BJ (cell line): ENCODE results near the gene FITM1. TPM values are rescaled to one million over a fixed set of nuclear protein-coding genes. Genes with fewer than 3 reads are reported as not detected.

Experiments
- CTCF ChIA-PET: fragments of 350-600 bp; formaldehyde crosslinking; extraction: SDS; loops from one replicate; lab custom pipeline; 2021; ENCODE audit warnings: antibody characterized with exemption, inconsistent platforms; lab: Yijun Ruan, JAX
- POLR2A ChIA-PET: fragments of 300-600 bp; sonication (Branson Sonifier 250); formaldehyde crosslinking; extraction: SDS; loops from one replicate; lab custom pipeline; 2021; ENCODE audit warnings: antibody characterized with exemption; lab: Charles Lee
- DNase-seq: peaks from one replicate; pipeline ENCODE4 v3.0.0-alpha.2; 2011; ENCODE audit warnings: low read depth
- H3K27me3 ChIP-seq: 2 replicates; pipeline ENCODE4 v1.6.0; 2011; ENCODE audit warnings: low read length; ENCODE audit not compliant: control insufficient read depth, insufficient read depth
- H3K36me3 ChIP-seq: 2 replicates; pipeline ENCODE4 v1.5.1; 2011; ENCODE audit warnings: low read length; ENCODE audit not compliant: control insufficient read depth, insufficient read depth
- H3K4me3 ChIP-seq: 2 replicates; pipeline ENCODE4 v1.5.1; 2011; ENCODE audit warnings: low read depth, mild to moderate bottlenecking, control low read depth, low read length
- polyA plus RNA-seq: library from polyadenylated mRNA; depleted of rRNA; stranded (reverse); fragments of >200 nt; gene quantifications from 2 replicates; pipeline ENCODE4 v1.2.3, GENCODE V29; 2011
- TF ChIP-seq, protein P1 (sequence below): IDR thresholded peaks from 2 replicates; pipeline ENCODE4 v1.5.1; 2011; ENCODE audit warnings: low read depth, mild to moderate bottlenecking, control low read depth, inconsistent platforms, low read length, moderate library complexity; ENCODE audit not compliant: insufficient read depth

FITM1 gene
- polyA plus RNA-seq, 1 experiment = 0.10 TPM

- ChIA-PET CTCF (interaction anchor here (0.8 to 3.3 kb wide), 4 partner anchors 11 to 28 kb away, joined by 3 to 16 read pairs (median 8); partner anchors contain the start of gene IRF9), POLR2A (interaction anchor here (0.6 to 1.3 kb wide), 2 partner anchors 10 to 43 kb away, joined by 3 to 6 read pairs; partner anchors contain the start of gene PSME2)
- Histone ChIP-seq H3K36me3 (peaks cover 20% of the 10 kb centered on the region), H3K4me3 (peak overlapping the region; percentile 86), H3K27me3 (no peaks in the 10 kb centered on the region)
- DNase-seq = no peak
- TF ChIP-seq, protein P1, sequence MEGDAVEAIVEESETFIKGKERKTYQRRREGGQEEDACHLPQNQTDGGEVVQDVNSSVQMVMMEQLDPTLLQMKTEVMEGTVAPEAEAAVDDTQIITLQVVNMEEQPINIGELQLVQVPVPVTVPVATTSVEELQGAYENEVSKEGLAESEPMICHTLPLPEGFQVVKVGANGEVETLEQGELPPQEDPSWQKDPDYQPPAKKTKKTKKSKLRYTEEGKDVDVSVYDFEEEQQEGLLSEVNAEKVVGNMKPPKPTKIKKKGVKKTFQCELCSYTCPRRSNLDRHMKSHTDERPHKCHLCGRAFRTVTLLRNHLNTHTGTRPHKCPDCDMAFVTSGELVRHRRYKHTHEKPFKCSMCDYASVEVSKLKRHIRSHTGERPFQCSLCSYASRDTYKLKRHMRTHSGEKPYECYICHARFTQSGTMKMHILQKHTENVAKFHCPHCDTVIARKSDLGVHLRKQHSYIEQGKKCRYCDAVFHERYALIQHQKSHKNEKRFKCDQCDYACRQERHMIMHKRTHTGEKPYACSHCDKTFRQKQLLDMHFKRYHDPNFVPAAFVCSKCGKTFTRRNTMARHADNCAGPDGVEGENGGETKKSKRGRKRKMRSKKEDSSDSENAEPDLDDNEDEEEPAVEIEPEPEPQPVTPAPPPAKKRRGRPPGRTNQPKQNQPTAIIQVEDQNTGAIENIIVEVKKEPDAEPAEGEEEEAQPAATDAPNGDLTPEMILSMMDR = no peak
These were observed 6.4 kb downstream of the FITM1 start for GRCh38 chr14:24136684-24137528.

DNA sequence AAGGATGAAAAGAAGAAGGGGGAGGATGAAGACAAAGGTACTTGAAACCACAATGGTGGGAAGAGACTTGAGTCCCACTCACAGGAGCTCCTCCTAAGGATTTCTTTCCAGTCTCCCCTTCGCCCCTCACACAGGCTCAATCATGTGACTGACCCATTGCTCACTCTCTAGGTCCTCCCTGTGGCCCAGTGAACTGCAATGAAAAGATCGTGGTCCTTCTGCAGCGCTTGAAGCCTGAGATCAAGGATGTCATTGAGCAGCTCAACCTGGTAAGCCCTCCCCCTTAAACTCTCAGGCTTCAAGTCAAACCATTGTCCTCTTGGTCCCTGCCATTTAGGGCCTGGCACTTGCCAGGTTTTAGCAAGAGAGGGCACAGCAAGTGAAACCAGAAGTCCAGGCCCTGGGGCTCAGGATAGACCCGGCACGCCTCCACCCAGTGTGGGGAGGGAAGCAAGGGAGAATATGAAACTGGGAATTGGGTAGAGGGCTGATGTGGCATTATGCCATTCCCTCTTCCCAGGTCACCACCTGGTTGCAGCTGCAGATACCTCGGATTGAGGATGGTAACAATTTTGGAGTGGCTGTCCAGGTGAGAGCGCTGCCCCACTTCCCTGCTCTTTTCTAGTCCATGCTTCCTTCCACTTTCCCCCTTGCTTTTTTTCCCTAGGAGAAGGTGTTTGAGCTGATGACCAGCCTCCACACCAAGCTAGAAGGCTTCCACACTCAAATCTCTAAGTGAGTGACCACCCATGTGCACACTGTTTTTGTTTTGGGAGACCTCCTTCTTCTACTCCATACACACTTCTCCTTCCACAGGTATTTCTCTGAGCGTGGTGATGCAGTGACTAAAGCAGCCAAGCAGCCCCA lies 7.3 kb downstream of the FITM1 start:
- TF ChIP-seq, protein P1 = no peak
- no peak for DNase-seq
- no peak overlapping the region for H3K4me3 ChIP-seq
- CTCF ChIA-PET = interaction anchor here (0.7 to 3.3 kb wide), 3 partner anchors 13 to 29 kb away, joined by 3 to 16 read pairs (median 13); partner anchors contain the start of gene IRF9
- POLR2A ChIA-PET = no interaction called here
- H3K36me3 ChIP-seq = peaks cover 20% of the 10 kb centered on the region
- H3K27me3 ChIP-seq = no peaks in the 10 kb centered on the region

- Histone ChIP-seq H3K4me3 (no peak overlapping the region), H3K27me3 (no peaks in the 10 kb centered on the region), H3K36me3 (peaks cover 20% of the 10 kb centered on the region)
- ChIA-PET CTCF (interaction anchor here (0.7 to 3.3 kb wide), 2 partner anchors 14 to 22 kb away, joined by 3 to 16 read pairs; partner anchors contain the start of gene IRF9), POLR2A (no interaction called here)
- TF ChIP-seq, protein P1 = no peak
- no peak for DNase-seq
These were observed 8.2 kb downstream of the FITM1 start for GRCh38 chr14:24138396-24139271.

GRCh38 chr14:24139272-24139934 lies 8.9 kb downstream of the FITM1 start:
- DNase-seq = no peak
- Histone ChIP-seq H3K27me3 (no peaks in the 10 kb centered on the region), H3K4me3 (peak overlapping the region; percentile 2; the same call in 1 of the 2 replicates), H3K36me3 (peaks cover 23% of the 10 kb centered on the region)
- POLR2A ChIA-PET = interaction anchor here (0.9 kb wide), 1 partner anchor 25 kb away, joined by 4 read pairs; the partner anchor contains the start of genes DCAF11 and NRL
- TF ChIP-seq, protein P1 = no peak
- CTCF ChIA-PET = no interaction called here
